ENCODE measurements around the gene AZGP1.
"Not testable (repeated sequence)": the region's sequence is repeated elsewhere in the genome, so short reads cannot be mapped to it uniquely, and the experiment has no call there.

GRCh38 chr7:99969813-99970212, 6.0 kb downstream of the AZGP1 start:
- TF ChIP-seq CTCF, POLR2A, EP300 (IDR thresholded peaks at IDR 0.05): not testable (repeated sequence)
